ENCODE measurements around the gene MCCC1. TPM values are rescaled to one million over a fixed set of nuclear protein-coding genes. Genes with fewer than 3 reads are reported as not detected.

MCCC1 gene
- total RNA-seq, 3 donors from 2014 or later = 42.3 to 70.2 (median 47.6) TPM

DNA sequence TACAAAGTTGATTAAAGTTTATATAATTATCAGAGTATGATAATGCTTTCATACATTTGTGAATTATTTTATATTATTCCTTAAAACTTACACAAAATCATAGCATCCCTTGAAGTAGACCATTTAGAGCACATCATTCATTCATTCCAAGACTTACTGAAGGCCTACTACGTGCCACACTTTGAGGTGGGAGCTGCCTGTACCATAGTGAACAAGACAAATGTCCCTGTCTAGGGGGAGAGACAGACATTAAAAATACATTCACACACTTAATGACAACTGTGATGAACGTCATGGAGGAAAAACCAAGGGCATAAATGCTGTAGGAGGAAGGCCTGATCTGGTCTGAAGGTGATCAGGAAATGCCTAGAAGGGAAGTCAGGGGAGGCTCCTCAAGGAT is 12.1 kb downstream of the MCCC1 start:
- H3K36me3 ChIP-seq = peaks cover 5% of the 10 kb centered on the region
- no peak overlapping the region for H3K4me3 ChIP-seq
- intact Hi-C loops (cut with DNase I; ENCODE audit: low total_unique reads) = no loop called here
- H3K27ac ChIP-seq = no peak overlapping the region
- TF ChIP-seq POLR2A (IDR thresholded peaks at IDR 0.05) (no peak), POLR2AphosphoS5 (IDR thresholded peaks at IDR 0.05) (no peak)
- TF ChIP-seq, protein P1, sequence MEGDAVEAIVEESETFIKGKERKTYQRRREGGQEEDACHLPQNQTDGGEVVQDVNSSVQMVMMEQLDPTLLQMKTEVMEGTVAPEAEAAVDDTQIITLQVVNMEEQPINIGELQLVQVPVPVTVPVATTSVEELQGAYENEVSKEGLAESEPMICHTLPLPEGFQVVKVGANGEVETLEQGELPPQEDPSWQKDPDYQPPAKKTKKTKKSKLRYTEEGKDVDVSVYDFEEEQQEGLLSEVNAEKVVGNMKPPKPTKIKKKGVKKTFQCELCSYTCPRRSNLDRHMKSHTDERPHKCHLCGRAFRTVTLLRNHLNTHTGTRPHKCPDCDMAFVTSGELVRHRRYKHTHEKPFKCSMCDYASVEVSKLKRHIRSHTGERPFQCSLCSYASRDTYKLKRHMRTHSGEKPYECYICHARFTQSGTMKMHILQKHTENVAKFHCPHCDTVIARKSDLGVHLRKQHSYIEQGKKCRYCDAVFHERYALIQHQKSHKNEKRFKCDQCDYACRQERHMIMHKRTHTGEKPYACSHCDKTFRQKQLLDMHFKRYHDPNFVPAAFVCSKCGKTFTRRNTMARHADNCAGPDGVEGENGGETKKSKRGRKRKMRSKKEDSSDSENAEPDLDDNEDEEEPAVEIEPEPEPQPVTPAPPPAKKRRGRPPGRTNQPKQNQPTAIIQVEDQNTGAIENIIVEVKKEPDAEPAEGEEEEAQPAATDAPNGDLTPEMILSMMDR (IDR thresholded peaks at IDR 0.05) = no peak
- no peak for DNase-seq (ENCODE audit: low spot score in 2 of 2)
- H3K27me3 ChIP-seq = no peaks in the 10 kb centered on the region
- H3K4me1 ChIP-seq = no peaks in the 10 kb centered on the region
- no peaks in the 10 kb centered on the region for H3K9me3 ChIP-seq

DNA sequence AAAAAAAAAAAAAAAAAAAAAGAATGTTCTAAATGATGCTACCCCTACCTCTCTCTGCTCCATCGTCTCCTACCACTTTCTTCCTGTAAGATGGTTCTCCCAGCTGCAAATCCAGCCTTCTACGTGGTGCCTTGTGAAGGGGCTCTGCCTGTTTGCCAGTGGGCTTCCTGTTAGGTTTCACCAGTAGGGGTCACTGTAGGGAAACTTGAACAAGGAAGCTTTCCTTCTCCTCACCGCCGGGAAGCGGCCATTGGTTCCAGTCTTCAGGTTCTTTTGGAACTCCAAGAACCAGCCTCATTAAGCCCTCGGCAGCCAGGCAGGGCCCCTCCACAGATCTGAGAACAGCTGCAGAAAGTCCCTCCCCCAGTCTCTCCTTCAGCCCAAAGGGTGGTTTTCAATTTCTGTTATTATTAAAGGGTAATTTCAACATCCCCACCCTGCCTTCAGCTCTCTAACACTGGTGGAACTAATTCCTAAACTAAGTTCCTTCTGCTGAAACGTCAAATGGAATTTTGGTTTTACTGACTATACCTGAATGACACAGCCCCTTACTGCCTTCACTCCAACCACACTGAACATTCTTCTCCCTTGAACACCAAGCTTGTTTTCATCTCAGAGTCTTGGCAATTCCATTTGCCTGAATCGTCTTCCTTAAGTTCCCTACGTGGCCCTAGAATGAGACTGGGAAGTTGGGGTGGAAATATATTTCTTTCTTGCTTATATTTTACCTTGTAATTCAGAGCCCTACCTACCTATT is 13.5 kb downstream of the MCCC1 start:
- Histone ChIP-seq H3K9me3 (no peaks in the 10 kb centered on the region), H3K27ac (no peak overlapping the region), H3K4me3 (no peak overlapping the region), H3K27me3 (no peaks in the 10 kb centered on the region), H3K36me3 (peaks cover 5% of the 10 kb centered on the region), H3K4me1 (no peaks in the 10 kb centered on the region)
- no peak for DNase-seq (ENCODE audit: low spot score in 2 of 2)
- TF ChIP-seq, protein P1 (IDR thresholded peaks at IDR 0.05) = no peak
- TF ChIP-seq POLR2A (IDR thresholded peaks at IDR 0.05) (no peak), POLR2AphosphoS5 (IDR thresholded peaks at IDR 0.05) (no peak)
- intact Hi-C loops (cut with DNase I; ENCODE audit: low total_unique reads) = no loop called here

DNA sequence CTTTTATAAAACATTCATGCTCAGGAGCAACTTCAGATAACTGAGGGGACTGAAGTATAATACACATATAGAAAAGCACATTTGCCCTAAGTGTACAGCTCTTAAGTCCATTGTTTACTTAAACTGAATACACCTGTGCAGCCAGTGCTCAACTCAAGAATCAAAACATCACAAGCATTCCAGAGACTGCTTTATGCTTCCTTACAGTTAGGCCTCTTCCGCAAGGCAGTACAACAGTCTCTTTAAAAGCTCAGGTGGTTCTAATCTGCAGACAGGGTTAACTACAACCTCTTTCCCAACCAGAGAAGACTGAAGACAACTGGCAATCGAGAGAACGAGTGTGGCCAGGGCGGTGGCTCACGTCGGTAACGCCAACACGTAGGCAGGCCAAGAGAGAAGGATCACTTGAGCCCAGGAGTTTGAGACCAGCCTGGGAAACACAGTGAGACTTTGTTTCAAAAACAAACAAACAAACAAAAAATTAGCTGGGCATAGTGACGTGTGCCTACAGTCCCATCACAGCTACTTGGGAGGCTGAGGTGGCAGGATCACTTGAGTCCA is 16.9 kb downstream of the MCCC1 start:
- Histone ChIP-seq H3K9me3 (no peaks in the 10 kb centered on the region), H3K4me3 (no peak overlapping the region), H3K27me3 (no peaks in the 10 kb centered on the region), H3K27ac (no peak overlapping the region), H3K4me1 (no peaks in the 10 kb centered on the region), H3K36me3 (peaks cover 5% of the 10 kb centered on the region)
- no peak for TF ChIP-seq POLR2A (IDR thresholded peaks at IDR 0.05)
- TF ChIP-seq, protein P1 (IDR thresholded peaks at IDR 0.05) = no peak
- TF ChIP-seq POLR2AphosphoS5 (IDR thresholded peaks at IDR 0.05) = no peak
- intact Hi-C loops (cut with DNase I; ENCODE audit: low total_unique reads) = no loop called here
- no peak for DNase-seq (ENCODE audit: low spot score in 2 of 2)

DNA sequence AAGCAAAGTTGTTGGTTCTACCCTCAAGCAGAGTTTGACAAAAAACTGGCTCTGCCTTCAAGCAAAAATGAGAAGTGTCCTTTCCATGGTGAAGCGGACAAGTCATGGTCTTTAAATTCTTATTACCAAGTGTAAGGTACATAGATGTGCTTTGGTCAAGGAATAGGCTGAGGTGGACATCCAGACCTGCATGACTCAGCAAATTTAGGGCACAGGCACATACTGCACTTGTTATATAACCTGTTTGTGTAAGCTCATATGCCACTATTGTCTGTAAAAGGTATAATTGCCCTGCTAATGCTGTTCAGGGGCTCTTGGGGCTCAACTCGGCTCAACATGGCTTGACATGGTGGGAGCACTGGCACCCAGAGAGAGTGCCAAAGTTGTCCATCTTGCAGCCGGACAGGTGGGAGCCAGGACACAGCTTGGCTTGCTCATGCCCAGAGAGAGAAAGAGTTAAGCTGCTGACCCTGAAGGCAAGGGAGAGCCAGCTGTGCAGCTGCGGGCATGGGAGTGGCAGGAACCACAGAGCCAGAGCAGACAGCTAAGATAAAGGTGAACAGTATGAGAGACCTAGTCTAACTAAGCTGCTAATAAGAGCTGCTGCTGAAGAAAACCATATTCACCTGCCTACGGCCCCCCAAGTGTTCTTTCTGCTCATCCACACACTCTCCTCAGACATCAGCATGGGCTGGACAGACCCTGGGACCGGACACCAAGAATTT is 17.7 kb downstream of the MCCC1 start:
- TF ChIP-seq, protein P1 (IDR thresholded peaks at IDR 0.05) = no peak
- no peak for TF ChIP-seq POLR2A (IDR thresholded peaks at IDR 0.05)
- TF ChIP-seq POLR2AphosphoS5 (IDR thresholded peaks at IDR 0.05) = no peak
- H3K4me3 ChIP-seq = no peak overlapping the region
- H3K4me1 ChIP-seq = no peaks in the 10 kb centered on the region
- H3K27me3 ChIP-seq = no peaks in the 10 kb centered on the region
- no peak for DNase-seq (ENCODE audit: low spot score in 2 of 2)
- no peak overlapping the region for H3K27ac ChIP-seq
- intact Hi-C loops (cut with DNase I; ENCODE audit: low total_unique reads) = loop anchor here (2.0 kb wide), 1 partner anchor 39 kb away; no protein-coding TSS in a partner anchor
- H3K9me3 ChIP-seq = no peaks in the 10 kb centered on the region
- peaks cover 4% of the 10 kb centered on the region for H3K36me3 ChIP-seq

DNA sequence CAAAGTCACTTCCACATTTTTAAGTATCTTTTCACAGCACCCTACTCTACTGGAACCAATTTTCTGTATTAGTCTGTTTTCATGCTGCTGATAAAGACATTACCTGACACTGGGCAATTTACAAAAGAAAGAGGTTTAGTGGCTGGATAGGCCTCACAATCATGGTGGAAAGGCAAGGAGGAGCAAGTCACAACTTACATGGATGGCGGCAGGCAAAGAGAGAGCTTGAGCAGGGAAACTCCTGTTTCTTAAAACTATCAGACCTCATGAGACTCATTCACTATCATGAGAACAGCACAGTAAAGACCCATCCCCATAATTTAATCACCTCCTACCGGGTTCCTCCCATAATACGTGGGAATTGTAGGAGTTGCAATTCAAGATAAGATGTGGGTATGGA is 18.7 kb downstream of the MCCC1 start:
- H3K36me3 ChIP-seq = no peaks in the 10 kb centered on the region
- no peak for DNase-seq (ENCODE audit: low spot score in 2 of 2)
- H3K9me3 ChIP-seq = no peaks in the 10 kb centered on the region
- TF ChIP-seq POLR2AphosphoS5 (IDR thresholded peaks at IDR 0.05) (no peak), POLR2A (IDR thresholded peaks at IDR 0.05) (no peak)
- TF ChIP-seq, protein P1 (IDR thresholded peaks at IDR 0.05) = no peak
- no peak overlapping the region for H3K4me3 ChIP-seq
- intact Hi-C loops (cut with DNase I; ENCODE audit: low total_unique reads) = loop anchor here (2.0 kb wide), 1 partner anchor 38 kb away; no protein-coding TSS in a partner anchor
- H3K27me3 ChIP-seq = no peaks in the 10 kb centered on the region
- H3K4me1 ChIP-seq = no peaks in the 10 kb centered on the region
- no peak overlapping the region for H3K27ac ChIP-seq
